ENCODE data around the gene RAB8B.
A peak's percentile ranks its signal among the peaks of the same experiment; 100 is the strongest.

The RAB8B gene

DNA sequence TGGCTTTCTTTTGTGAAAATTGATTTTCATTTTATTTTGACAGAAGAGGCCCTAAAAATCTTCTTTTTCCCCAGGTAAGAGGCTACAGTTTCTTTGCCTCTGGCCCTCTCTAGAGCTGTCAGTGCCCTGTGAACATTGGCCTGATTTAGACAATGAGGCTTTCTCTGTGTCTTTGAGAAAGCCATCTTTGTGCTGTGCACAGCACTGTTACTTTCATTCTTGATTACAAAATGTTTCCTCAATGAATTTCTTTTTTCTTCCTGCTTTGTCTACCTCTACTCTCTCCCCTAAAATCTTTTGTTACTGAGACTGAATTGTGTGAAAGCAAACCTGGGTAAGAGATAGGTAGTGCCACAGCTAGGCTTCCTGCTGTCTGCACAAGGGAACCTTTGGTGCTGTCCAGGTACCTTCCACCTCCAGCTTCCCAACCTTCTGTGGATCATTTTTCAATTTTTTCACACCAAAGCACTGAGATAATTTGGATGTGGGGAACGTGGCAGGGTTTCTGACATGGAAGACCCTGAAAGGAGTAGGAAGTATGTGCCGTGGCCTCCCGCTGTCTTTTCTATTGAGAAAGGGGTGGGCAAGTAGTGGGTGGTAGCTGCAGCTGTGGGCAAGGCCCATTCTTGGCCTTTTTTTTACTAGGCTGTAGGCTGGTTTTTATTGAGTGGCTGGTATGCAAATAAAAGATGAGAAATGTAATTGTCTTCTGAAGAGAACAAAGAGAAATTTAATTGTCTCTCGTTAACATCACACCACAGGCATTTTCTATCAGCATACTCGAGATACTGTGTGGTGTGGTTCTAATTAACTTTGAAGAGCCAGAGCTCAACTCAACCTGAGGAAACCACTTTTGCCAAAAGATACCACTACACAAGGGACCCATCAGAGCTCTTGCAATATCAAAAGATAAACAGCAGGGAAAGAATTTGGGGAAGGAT, 21.0 kb downstream of the RAB8B start:
- DNase-seq: no peak

DNA sequence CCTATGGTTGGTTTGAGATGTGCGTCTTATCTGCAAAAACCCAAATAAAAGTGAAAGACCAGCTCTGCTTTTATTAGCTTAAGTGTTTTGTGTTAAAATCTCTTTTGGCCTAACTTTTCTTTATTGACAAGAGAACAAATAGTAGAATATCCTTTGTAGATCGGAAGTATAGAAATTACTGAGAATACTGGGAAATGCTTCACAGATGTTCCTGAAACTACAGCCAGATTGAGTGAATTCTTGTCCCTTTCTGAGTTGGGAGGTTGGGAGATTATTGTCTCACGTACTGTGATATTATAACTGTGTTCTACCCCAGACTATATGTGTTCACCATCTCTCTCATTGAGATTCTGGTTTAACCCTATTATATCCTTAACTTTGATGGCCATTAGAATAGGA, 21.7 kb downstream of the RAB8B start:
- no peak for DNase-seq

DNA sequence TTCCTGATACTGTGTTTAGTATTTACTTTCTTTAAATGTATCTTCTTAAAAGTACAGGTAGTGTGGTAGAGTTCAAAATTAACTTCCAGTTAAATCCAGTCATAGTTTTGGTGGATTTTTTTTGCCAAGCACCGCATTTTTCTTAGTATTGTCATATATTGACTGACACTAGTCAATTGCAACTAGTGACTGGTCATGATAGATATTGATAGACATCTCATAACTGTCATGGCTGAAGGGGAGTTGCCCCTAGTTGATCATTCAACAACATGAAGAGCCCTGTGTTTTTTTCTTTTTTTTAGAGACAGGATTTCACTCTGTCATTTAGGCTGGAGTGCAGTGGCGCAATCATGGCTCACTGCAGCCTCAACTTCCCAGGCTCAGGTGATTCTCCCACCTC, 22.1 kb downstream of the RAB8B start:
- no peak for DNase-seq

DNA sequence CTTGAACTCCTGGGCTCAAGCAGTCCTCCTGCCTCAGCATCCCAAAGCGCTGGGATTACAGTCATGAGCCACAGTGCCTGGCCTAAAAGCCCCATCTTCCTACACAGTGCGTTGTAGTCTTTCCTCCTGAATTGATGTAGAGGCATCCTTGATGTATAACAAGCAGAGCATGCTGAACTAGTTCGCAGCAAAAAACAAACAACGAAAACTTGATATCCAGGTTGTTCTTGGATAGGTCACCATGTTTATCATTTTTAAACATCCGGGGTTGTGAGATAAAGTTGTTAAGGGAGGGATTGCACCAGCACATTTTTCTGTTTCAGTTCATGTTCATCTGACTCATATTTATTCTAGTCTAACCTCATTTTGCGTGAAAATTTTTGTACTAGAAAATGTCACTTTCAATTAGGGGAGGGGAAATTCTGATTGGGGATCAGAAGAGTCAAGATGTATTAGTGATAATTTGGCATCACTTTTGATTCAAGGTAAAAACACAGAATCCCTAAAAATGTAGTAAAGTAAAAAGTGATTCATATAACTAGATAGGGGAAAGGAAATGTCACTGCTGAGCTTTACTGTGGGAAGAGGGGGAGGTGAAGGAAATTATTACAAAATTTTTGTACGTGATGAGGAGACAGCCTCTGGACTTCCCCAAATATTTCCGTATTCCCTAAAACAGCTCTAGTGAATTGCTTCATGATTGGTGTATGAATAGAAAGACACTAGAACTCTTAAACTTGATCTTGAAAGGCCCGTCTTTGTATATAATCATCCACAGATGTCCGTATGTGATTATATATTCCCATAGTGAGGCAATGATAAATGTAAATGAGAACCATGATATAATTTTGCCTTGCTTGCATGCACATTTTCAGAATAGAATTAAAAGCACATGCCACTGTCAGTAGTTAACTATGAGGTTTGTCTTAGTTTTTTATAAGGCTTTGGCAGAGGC, 22.9 kb downstream of the RAB8B start:
- DNase-seq: peak; percentile 95

DNA sequence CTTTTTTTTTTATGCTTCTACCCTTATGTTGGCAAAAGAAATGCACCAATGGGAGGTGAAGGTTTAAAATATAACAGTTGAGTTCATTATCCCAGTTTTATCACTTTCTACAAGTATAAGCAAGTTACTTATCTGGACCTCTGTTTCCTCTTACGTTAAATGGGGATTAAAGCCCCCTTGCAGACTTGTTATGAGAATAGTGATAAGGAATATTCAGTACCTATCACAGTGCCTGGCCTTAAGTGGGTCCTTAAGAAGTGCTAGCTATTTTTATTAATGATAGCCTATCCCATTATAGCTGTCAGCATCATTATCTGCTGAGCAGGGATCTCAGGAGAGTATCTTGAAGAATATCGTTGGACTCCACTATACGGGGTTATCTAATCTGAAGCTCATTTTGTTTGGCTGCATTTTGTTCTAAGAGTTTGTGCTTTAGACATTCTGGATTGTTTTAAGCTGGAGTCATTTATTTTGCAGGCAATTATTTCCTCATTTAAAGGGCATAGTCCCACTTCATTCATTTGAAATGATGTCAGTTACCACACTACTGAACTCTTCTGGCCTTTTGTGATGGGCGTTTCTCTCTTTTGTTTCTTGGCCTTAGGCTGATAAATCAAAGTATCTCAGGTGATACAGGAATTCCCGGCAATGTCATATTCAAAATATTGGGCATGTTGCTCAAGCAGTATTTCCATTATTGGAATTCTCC, 28.8 kb downstream of the RAB8B start:
- peak; percentile 57 for DNase-seq

DNA sequence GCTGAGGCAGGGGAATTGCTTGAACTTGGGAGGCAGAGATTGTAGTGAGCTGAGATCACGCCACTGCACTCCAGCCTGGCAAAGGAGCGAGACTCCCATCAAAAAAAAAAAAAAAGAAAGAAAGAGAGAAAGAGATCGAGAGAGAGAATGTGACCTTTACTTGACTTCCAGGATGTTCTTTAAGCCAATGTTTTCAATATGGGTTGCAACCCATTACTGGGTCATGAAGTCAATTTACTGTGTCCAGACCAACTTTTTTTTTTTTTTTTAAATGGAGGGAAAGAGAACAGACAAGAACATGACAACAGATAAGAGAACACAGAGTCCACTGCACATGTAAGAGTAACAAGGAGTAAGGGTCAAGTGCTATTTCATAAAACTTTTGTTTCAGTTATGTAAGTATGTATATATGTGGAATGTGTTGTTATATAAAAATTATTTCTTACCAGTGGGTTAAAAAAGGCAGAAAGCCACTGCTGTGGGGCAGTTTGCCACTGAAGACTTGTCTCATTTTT, 29.8 kb downstream of the RAB8B start:
- no peak for DNase-seq

DNA sequence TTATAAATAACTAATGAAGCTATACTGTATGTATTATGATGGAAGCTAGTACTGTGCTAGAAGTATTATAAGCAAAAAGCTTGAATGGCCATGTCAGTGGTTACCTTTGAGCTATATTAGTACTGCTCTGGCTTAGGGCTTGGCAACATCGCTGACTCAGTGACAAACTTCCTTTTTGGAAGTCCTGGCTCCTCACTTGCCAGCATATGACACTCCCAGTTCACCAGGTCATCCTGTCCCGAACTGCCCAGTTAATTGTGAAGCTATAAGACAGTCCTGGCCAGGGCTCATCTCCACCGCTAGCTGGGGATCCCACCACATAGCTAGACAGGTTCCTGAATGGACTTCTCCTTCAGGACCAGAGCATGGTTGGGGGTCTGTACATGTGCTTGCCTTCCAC, 31.9 kb downstream of the RAB8B start:
- peak; percentile 55 for DNase-seq

DNA sequence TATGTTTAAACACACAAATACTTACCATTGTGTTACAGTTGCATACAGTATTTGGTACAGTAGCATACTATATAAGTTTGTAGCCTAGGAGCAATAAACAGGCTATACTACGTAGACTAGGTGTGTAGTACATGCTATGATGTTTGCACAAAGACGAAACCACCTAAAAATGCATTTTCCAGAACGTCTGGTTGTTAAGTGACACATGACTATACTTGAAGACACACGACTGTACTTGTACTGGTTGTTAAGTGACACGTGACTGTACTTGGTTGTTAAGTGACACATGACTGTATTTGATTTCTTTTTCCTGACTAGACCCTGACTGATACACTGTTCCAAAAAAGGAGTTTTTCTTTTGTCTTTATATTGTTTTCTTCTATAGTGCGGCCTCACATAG, 34.1 kb downstream of the RAB8B start:
- no peak for DNase-seq

DNA sequence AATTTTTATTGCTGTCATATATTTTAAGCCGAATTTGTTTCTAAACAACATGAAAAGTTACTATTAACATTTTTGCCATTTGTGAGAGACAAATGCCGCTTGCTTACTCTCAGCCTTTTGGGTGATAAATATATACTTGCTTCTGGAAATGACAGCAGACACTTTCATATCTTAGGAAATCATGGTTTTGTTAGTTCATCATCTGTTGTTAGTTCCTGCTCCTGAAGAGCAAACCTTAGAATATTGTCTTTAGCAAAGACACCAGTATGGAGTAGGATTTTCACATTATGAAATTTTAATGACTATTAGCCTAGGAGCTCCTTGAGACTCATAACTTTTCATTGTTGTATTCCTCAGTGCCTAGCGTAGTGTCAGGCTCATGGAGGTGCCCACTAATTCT, 36.0 kb downstream of the RAB8B start:
- DNase-seq: peak; percentile 55

DNA sequence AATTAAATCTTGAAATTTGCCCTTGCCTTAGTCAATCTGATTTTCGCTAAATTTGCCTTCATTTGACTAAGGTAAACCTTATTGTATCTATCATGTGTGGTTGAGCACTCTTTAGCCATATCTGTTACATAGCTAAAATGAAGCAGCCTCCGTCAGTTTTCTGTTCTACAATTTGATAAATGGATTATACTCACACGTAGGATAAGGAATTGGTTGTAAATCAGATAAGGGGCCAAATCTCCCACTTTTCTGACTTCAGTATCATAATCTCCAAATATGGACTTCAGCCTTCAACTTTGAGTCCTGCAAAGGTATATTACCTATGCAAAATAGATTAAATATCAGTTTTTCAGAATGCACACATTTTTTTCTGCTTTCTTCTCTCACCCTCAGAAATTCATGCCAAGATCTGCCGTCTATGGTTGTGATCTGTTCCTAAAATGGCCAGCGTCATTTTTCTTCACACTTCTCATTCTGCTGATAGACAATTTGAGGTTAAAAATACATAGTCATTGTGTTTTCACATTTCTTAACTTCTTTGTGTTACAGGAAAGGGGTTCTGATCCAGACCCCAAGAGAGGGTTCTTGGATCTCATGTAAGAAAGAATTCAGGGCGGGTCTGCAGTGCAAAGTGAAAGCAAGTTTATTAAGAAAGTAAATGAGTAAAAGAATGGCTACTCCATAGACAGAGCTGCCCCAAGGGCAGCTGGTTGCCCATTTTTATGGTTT, 36.9 kb downstream of the RAB8B start:
- DNase-seq: peak; percentile 35

DNA sequence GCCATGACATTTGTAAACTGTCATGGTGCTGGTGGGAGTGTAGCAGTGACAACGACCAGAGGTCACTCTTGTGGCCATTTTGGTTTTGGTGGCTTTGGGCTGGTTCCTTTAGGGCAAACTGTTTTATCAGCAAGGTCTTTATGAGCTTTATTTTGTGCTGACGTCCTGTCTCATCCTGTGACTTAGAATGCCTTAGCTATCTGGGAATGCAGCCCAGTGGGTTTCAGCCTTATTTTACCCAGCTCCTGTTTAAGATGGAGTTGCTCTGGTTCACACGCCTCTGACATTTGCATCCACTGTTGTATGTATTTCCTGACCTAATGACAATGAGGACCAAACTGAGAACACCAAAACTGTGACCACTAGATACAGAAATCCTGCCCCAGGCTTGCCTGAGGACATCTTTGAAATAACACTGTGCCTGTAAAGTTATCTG, 37.6 kb downstream of the RAB8B start:
- no peak for DNase-seq

DNA sequence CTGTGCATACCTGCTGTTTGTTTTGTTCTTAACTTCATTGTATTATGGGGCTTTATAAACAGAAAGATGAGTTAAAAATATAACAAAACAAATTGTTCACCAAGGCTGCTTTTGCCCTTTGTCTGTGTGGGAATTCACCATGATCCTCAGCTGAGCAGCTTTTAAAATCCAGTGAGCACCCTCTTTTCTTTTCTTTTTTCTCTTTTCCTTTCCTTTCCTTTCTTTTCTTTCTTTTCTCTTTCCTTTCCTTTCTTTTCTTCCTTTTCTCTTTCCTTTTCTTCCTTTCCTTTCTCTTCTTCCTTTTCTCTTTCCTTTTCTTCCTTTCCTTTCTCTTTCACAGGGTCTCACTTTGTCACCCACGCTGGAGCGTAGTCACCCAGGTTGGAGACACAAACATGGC, 38.3 kb downstream of the RAB8B start:
- no peak for DNase-seq

DNA sequence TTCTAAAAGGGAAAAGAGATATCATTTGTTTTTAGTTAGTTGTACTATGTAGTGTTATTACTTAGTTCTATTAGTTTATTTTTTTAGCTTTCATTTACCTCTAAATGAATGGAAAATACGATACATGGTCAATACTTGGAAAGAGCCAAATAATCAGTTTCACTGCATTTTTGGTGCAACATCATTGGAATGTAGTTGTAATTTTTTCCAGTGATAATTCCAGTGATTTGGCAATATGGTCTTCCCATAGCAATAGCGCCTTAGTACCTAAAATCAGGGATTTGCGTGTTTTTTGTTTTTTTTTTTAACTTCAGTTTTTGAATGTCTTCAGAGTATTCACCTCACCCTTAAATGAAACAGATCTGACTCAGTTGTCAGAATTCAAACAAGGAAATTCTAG, 41.8 kb downstream of the RAB8B start:
- DNase-seq: no peak

DNA sequence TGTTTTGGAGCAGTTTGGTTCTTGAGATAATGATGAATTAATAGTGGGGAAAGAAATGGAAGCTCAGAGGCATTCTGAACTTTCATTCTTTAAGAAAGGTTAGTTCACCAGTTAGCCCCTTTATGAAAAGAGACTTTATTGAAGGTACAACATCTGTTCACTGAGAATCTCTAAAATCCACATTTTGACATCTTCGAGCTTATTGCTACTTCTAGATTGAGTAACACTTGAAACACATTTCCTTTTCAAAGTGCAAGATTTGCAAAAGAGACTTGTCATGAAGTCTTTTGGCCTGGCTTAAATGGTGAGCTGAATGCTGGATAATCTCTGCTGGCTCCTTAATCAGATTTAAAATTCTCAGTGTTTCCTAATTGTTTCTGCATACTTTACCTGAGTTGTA, 42.3 kb downstream of the RAB8B start:
- peak; percentile 68 for DNase-seq

DNA sequence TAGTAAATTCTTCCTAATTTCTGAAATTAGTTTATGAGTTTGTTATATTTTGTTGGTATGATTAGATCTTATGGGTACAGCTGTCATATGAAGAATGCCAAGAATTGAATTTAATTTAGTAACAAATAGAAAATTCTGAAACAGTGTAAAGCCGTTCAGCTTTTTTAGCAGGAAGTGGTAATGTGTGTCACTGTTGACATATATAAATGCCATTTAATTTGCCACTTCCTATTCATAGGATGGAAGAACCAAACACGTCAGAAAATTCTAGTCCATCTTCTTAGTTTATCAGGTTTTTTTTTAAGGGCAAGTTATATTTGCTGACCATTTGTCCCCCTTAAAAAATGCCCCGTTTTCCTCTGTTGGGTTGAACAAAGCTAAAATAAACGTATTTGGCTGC, 43.0 kb downstream of the RAB8B start:
- DNase-seq: peak; percentile 54

DNA sequence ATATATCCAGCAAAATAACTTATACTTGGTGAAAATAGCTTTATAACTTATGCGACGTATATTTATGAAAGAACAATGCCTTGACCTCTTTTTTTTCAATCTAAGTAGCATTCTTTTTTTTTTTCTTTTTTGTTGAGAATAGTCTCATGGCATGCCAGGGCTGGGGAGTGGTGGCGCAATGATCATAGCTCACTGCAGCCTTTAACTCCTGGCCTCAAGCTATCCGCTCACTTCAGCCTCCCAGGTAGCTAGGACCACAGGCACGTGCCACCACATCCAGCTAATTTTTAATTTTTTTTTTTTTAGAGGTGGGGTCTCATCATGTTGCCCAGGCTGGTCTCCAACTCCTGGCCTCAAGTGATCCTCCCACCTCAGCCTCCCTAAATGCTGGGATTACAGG, 43.5 kb downstream of the RAB8B start:
- no peak for DNase-seq

DNA sequence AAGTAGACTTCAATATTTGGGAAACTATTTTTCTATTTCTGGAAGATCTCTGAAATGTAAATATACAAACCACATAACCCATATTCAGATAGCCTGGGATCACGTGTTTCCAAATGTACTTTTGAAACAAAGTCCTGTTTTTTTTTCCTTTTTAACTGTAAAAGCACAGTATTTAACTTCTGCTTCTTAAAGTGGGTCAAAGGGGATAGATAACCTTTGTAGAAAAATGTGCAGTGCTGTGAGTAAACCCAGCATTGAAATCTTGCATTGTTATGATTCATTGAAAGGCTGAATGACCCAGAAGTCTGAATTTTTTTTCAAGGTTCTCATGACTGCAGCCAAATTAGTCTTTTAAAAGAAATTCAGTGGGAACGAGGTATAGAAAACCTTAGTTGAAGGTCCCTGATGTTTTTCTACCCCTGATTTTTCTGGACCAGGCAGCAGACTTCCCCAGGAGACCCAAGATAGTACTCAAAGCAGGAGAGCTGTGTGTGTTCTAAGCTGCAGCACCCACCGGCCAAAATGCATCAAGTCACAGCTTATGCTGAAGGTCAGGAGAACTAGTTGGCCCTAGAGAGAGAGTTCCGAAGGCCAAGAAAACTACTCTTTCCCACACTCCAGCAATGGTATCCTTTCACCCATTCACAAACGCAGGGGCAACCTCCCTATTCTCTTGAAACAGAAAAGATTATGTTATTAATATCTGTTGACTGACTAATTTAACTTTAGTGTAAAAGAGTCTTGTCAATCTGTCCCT, 44.4 kb downstream of the RAB8B start:
- peak; percentile 66 for DNase-seq

DNA sequence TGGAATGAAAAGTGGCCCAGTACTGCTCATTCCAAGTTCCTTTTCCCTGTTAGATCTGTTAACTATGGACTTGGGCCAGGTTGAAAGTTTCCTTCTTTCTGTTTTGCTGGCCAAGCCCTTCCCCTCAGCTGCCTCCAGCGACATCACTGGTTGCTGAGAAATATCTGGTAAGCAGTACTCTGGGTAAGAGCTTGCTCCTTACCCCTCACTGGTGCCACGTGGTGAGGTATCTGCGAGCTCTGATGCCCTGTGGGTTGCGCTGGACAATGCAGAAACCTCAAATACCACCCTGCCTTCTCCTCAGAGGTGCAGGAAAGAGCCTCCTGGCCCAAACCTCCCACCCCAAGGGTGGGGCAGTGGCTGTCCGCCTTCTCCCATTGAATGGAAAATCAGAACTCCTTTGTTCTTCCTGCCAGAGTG, 45.1 kb downstream of the RAB8B start:
- peak; percentile 60 for DNase-seq

DNA sequence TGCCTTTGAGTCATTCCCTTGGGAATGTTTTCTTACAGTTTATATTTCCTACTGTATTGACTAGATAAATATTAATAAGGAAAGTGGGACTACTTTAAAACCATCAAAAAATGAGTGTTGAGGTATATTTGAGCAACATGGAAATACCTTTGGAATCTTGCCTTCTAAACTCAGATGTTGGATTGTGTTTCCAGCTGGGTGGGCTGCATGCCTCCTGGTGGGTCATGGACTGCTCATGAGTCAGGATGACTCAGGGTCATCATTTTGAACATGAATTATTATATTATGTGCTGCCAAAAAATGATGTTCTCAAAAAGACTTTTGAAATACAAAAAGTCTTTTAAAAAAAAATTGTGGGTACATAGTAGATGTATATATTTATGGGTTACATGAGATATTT, 46.9 kb downstream of the RAB8B start:
- no peak for DNase-seq

DNA sequence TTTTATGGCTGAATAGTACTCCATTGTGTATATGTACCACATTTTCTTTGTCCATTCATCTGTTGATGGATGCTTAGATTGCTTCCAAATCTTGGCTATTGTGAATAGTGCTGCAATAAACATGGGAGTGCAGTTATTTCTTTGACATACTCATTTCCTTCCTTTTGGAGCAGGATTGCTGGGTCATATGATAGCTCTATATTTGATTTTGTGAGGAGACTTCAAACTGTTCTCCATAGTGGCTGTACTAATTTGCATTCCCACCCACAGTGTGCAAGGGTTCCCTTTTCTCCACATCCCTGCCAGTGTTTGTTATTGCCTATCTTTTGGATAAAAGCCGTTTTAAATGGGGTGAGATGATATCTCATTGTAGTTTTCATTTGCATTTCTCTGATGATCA, 47.7 kb downstream of the RAB8B start:
- DNase-seq: peak; percentile 65

DNA sequence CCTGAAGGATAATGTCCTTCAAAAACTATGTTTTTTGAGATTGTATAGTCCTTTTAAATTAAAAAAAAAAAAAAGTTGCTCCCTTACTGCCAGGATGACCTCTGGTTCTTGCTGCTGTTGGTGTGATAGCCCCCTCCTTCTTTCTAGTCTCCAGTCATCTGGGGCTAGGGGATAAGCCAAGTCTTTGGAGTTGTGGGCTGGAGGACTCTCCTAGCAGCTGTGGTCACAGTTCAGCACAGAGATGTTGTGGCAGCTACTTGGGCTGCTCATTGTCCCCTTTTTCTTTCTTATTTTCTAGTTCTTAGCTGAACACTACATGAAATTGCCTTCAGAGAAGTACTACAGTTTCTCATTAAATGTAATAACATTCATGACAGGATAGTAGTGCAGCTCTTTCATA, 48.8 kb downstream of the RAB8B start:
- no peak for DNase-seq
